Pons (tissue), 1 donor: ENCODE measurements around the gene ZNF273.
"Not testable (repeated sequence)": the region's sequence is repeated elsewhere in the genome, so short reads cannot be mapped to it uniquely, and the experiment has no call there.

Experiments used
- DNase-seq: peaks from one replicate; pipeline ENCODE4 v3.0.0-alpha.2; 2016; ENCODE audit warnings: low spot score

Gene ZNF273

DNA sequence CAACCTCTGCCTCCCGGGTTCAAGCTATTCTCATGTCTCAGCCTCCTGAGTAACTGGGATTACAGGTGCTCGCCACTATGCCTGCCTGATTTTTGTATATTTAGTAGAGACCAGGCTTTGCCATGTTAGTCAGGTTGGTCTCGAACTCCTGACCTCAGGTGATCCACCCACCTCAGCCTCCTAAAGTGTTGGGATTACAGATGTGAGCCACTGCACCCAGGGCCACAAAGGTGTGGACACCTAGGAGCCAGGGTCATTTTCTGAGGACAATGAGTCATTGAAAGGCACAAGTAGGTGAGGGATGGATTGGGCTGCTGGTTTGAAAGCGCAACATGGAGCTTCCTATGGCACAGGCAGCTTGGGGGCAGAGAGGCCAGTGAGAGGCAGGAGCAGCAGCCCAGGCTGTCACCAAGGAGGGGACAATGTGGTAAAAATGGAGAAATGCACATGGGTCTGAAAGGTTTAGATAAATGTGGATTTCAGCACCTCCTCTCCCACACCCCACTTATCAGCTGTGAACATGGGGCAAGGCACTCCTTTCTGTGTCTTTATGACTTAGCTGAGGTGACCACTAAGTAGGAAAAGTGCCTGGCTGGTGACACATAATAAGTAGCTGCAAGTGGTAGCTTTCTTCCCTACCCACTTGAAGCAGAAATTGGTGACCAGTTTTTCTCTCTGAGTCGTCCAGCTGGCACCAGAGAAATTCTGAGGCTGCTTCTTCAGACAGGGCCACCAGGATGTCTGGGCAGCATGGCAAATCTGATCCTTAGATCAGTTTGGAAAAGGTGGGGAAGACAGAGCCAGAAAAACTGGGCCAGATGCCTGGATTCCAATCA, 41.8 kb downstream of the ZNF273 start:
- DNase-seq: not testable (repeated sequence)

DNA sequence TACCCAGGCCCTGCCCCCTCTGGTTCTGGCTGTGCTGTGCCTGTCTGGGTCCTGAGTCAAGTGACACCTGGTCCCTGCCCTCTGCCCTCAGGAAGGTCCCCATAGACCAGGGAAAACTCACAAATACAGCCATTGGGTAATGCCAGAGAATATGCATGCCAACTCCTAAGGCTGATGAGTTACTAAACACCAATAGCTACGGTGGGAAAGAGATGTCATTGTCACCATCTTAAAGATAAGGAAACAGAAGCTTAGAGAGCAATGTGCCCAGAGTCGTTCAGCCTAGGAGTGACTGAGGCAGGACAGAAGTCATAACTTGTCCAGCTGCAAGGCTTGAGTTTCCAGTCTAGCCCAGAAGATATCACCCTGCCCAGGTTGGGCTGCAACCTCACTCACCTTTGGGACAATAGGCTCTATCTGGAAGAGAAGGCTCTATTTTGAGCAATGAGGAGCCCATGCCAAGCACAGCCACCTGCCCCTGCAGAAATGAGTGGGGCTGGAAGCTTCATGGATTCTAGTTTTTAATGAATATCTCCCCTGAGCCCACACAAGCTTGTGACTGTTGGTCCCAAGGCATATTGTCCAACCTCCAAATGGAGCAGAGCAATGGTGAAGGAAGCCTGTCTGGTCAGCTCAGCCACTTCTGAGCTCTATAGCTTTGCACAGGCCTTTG, 42.6 kb downstream of the ZNF273 start:
- DNase-seq: no peak

DNA sequence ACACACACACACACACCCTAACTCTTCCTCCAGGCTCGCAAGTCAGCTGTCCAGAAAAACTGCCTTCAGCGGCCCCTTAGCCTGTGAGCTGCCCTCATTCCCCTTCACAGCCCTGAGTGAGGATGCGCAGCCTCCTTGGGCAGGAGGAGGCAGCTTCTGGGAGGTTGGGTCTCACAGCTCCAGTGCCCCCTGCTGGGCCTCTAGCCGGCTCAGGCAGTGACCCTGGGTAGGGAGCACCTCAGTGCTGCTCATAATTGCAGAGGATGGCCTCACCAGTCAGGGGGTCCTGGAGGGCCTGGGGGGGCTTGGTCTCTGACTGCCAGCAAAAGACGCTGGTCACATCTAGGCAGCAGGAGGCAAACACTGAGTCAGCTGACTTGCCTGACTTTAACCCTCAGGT, 43.7 kb downstream of the ZNF273 start:
- DNase-seq: no peak

DNA sequence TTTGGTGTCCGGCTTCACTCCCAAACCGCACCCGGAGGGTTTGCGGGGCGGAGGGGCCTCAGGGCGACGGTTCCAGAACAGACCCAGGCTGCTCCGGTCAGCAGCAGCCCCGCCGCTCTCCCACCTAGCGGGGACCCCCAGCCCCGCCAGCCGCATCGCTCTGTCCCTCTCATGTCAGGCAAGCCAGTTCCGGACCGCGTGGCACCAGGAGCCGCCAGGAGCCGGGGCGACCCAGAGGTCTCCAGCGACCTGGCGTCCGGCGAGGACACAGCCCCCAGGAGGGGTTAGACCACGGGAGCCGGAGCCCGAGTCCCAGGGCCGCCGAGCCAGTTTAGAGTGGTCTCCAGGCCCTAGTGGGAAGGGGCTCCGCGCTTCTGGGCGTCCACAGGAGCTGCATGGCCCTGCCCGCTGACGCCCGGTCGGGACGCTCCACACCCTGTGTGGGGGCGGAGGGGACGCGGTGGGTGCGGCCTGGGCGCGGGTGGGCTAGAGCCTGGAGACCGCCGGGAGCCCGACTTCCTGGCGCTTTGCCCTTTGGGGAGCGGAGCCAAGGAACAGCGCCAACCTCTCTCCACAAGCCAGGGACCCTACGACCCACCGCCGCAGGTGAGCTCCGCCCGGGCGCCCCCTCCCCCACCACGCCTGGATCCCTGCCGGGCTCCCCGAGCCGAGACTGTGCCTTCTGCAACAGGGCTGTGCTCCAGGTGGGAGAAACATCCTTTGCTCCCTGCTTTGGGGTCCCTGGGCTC, 44.4 kb downstream of the ZNF273 start:
- no peak for DNase-seq

DNA sequence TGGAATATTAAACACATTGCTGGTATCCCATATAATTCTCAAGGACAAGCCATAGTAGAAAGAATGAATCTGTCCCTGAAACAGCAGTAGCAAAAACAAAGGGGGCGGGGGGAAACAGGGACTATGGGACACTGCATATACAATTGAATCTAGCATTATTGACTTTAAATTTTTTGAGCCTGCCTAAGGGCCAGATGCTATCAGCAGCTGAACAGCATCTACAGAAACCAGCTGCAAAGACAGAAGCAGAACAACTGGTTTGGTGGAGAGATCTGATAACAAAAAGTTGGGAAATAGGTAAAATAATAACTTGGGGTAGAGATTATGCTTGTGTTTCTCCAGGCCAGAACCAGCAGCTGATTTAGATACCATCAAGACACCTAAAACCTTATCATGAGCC, 45.7 kb downstream of the ZNF273 start:
- DNase-seq: not testable (repeated sequence)

DNA sequence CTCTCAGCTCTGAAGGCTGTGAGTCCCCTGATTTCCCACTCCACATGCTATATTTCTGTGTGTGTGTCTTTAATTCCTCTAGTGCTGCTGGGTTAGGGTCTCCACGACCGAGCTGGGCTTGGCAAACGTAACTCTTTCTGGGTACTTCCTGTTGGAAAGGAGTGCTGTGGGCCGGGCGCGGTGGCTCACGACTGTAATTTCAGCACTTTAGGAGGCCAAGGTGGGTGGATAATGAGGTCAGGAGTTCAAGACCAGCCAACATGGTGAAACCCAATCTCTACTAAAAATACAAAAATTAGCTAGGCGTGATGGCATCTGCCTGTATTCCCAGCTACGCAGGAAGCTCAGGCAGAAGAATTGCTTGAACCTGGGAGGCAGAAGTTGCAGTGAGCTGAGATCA, 47.6 kb downstream of the ZNF273 start:
- DNase-seq: not testable (repeated sequence)

DNA sequence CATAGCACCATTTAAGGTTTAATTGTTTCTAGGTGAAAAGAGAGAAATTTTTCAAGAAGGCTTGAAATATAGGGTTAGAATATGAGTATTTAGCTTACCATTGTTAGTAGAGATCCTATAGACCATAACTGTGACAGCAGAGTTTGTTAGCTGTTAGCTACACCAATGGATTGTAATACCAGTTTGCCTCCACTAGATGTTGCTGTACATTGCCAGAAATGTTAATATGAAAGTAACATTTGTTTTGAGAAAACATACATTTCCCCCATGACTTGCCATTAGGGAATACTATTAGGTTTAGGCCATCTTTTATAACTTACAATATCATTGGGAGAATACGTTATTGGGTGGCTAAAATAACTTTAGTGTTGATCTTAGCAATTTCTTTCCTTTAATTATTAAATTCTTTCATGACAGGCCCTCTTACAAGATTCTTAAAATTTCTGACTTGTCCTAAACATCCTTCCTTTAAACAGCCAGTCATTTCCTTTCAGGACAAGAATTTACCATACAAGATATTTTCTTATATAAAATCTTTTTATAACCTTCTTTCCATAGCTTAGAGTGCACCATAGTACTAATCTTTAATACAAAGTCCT, 48.3 kb downstream of the ZNF273 start:
- peak; percentile 78 for DNase-seq

DNA sequence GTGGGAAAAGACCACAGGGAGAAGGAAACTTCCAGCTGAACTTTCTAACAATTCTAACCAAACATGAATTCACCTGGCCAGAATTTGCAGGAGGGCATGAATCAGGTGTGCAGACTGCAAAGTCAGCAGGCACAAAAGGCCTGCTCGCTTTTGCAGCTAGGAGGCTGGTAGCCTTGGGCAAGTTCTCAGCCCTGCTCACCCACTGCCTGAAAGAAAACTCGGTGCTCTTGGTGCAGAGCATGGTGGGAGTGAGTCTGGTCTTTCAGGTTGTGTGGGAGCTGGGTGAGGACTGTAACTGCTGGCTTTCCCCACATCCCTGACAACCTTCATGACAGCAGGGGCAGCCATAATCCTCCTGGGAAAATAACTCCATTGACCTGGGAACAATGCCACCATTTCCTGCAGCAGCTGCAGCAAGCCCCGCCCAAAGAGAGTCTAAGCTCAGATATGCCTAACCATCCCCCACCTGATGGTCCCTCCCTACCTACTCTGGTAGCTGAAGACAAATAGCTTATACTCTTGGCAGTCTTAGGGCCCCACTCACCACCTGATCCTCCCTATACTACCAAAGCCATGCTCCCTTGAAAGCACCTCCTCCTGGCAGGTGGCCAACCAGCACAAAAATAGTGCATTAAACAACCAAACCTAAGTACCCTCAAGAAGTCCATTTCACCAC, 56.1 kb downstream of the ZNF273 start:
- DNase-seq: no peak

DNA sequence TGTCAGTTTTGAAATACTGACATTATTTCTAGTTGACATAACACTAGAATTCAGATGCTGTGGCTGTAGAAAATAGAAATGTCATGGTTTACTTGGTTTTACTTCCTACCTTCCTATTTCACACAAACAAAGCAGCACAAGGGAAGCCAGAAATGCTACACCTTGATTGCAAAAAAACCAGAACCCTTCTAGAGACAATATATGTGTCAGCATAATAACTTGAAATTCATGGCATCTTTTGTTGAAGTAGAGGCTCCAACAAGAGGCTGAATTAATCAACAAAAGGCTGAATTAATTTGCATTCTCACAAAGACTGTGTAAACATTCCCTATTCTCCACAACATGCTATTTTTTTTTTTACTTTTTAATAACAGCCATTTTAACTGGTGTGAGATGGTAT, 62.5 kb downstream of the ZNF273 start:
- DNase-seq: no peak

DNA sequence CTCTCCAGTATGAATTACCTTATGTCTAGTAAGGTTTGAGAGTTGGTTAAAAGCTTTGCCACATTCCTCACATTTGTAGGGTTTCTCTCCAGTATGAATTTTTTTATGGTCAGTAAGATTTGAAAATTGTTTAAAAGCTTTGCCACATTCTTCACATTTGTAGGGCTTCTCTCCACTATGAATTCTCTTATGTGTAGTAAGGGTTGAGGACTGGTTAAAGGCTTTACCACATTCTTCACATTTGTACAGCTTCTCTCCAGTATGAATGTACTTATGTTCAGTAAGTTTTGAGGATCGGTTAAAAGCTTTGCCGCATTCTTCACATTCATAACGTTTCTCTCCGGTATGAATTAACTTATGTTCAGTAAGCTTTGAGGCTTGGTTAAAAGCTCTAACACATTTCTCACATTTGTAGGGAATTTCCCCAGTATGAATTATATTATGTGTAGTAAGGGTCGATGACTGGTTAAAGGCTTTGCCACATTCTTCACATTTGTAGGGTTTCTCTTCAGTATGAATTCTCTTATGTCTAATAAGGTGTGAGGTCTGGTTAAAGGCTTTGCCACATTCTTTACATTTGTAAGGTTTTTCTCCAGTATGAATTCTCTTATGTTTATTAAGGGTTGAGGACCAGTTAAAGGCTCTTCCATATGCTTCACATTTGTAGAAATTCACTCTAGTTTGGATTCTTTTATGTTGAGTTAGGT, 75.6 kb downstream of the ZNF273 start:
- no peak for DNase-seq
